Osteoblast (primary cell): ENCODE measurements around the gene CENPB. TPM values are rescaled to one million over a fixed set of nuclear protein-coding genes. Genes with fewer than 3 reads are reported as not detected.

Experiments
- DNase-seq: peaks from one replicate; pipeline ENCODE4 v3.0.0; 2011; ENCODE audit warnings: low spot score, mixed read lengths; ENCODE audit not compliant: insufficient read length; ENCODE audit errors: missing footprints
- H2AFZ ChIP-seq: 2 replicates; pipeline ENCODE4 v1.6.0; 2011; ENCODE audit warnings: mild to moderate bottlenecking, low read length
- H3K27ac ChIP-seq: 2 replicates; pipeline ENCODE4 v1.5.1; 2011; ENCODE audit warnings: mild to moderate bottlenecking, low read depth, low read length, moderate library complexity
- H3K27me3 ChIP-seq: 2 replicates; pipeline ENCODE4 v1.6.0; 2012; ENCODE audit warnings: mild to moderate bottlenecking, control low read depth, inconsistent platforms, low read length, moderate library complexity; ENCODE audit not compliant: insufficient read depth
- H3K36me3 ChIP-seq: 2 replicates; pipeline ENCODE4 v1.5.1; 2011; ENCODE audit warnings: mild to moderate bottlenecking, low read length, control low read depth, moderate library complexity; ENCODE audit not compliant: insufficient read depth
- H3K4me1 ChIP-seq: 2 replicates; pipeline ENCODE4 v1.5.1; 2011; ENCODE audit warnings: mild to moderate bottlenecking, low read length, control low read depth, moderate library complexity; ENCODE audit not compliant: insufficient read depth
- H3K4me2 ChIP-seq: 2 replicates; pipeline ENCODE4 v1.6.0; 2011; ENCODE audit warnings: mild to moderate bottlenecking, low read length; ENCODE audit not compliant: insufficient read depth
- H3K4me3 ChIP-seq: fragments of 200-600 bp; sonication (generic); 3 replicates; pipeline ENCODE4 v1.5.1; 2012; ENCODE audit warnings: mild to moderate bottlenecking, low read length, inconsistent platforms; ENCODE audit not compliant: insufficient read depth
- H3K79me2 ChIP-seq: 2 replicates; pipeline ENCODE4 v1.6.0; 2012; ENCODE audit warnings: mild to moderate bottlenecking, low read length, control low read depth, inconsistent platforms; ENCODE audit not compliant: insufficient read depth
- H3K9me3 ChIP-seq: 2 replicates; pipeline ENCODE4 v1.5.1; 2011; ENCODE audit warnings: low read depth, low read length, control low read depth
- H4K20me1 ChIP-seq: 2 replicates; pipeline ENCODE4 v1.6.0; 2012; ENCODE audit warnings: mild to moderate bottlenecking, low read length, control low read depth; ENCODE audit not compliant: insufficient read depth
- total RNA-seq: library from RNA; depleted of rRNA; stranded (reverse); fragments of >200 nt; gene quantifications from 2 replicates; pipeline ENCODE4 v1.2.3, GENCODE V29; 2012
- TF ChIP-seq, protein P1 (sequence below): IDR thresholded peaks from 2 replicates; pipeline ENCODE4 v1.5.1; 2011; ENCODE audit warnings: mild to moderate bottlenecking, low read depth, low read length, moderate library complexity; ENCODE audit errors: extremely low read depth

Gene CENPB
- total RNA-seq, 1 donor = 95.5 TPM

DNA sequence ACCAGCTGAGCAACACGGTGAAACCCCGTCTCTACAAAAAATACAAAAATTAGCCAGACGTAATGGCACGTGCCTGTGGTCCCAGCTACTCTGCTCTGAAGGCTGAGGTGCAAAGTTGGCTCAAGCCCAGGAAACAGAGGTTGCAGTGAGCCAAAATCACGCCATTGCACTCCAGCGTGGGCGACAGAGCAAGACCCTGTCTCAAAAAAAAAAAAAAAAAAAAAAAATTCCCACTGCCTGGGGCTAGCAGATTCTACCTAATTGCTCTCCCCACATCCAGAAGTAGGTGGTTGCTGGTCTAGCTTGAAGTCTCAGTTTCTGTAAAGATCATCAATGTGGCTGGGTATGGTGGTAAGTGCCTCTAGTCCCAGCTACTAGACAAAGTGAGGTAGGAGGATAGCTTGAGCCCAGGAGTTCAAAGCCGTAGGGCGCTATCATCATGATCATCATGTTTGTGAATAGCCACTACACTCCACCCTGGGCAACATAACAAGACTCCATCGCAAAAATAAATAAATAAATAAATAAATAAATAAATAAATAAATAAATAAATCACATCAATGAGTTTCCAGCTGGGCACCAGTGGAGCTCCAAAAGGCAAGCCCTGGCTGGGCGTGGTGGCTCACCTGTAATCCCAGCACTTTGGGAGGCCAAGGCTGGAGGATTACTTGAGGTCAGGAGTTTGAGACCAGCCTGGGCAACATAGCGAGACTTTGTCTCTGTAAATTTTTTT lies 27.5 kb upstream of the CENPB start:
- H3K9me3 ChIP-seq = no peaks in the 10 kb centered on the region
- no peak overlapping the region for H3K4me3 ChIP-seq
- H3K4me2 ChIP-seq = no peak overlapping the region
- H3K27me3 ChIP-seq = no peaks in the 10 kb centered on the region
- peak; percentile 21 for DNase-seq
- H3K27ac ChIP-seq = no peak overlapping the region
- peaks cover 27% of the 10 kb centered on the region for H3K4me1 ChIP-seq
- no peaks in the 10 kb centered on the region for H3K36me3 ChIP-seq
- TF ChIP-seq, protein P1, sequence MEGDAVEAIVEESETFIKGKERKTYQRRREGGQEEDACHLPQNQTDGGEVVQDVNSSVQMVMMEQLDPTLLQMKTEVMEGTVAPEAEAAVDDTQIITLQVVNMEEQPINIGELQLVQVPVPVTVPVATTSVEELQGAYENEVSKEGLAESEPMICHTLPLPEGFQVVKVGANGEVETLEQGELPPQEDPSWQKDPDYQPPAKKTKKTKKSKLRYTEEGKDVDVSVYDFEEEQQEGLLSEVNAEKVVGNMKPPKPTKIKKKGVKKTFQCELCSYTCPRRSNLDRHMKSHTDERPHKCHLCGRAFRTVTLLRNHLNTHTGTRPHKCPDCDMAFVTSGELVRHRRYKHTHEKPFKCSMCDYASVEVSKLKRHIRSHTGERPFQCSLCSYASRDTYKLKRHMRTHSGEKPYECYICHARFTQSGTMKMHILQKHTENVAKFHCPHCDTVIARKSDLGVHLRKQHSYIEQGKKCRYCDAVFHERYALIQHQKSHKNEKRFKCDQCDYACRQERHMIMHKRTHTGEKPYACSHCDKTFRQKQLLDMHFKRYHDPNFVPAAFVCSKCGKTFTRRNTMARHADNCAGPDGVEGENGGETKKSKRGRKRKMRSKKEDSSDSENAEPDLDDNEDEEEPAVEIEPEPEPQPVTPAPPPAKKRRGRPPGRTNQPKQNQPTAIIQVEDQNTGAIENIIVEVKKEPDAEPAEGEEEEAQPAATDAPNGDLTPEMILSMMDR = no peak
- H3K79me2 ChIP-seq = peaks cover 4% of the 10 kb centered on the region
- no peaks in the 10 kb centered on the region for H4K20me1 ChIP-seq
- no peak overlapping the region for H2AFZ ChIP-seq

DNA sequence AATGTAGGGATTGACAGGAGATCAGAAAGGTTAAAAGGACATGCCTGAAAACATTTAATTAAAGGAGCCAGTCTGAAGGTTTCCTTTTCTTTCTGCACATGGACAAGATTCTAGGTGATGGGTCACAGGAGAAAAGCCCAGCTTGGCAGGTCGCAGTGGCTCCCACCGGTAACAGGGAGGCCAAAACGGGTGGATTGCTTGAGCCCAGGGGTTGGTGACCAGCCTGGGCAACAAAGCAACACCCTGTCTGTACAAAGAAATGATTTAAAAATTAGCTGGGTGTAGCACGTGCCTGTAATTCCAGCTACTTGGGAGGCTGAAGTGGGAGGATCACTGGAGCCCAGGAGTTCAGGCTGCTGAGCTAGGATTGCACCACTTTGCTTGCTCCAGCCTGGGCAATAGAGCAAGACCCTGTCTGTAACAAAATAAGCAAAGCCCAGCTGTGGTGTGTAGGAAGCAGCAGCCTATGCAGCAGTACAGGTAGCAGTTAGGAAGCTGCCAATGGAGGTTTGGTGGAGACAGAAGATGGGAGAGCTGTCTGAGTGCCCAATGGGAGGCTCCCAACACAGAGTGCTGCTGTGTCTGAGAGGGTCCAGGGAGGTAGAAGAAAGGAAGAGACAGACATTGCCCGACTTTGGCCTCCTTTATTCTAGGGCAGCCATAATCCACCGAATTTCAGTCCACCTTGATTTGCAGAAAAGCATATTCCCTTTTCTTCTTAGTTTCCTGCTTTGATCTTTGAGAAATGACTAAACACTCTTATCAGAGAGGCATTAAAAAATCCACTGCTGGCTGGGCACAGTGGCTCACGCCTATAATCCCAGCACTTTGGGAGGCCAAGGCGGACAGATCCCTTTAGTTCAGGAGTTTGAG lies 26.7 kb upstream of the CENPB start:
- Histone ChIP-seq H3K27me3 (no peaks in the 10 kb centered on the region), H3K4me3 (no peak overlapping the region), H2AFZ (no peak overlapping the region), H3K27ac (no peak overlapping the region), H3K4me1 (peaks cover 26% of the 10 kb centered on the region), H3K79me2 (peaks cover 6% of the 10 kb centered on the region), H3K4me2 (no peak overlapping the region), H4K20me1 (no peaks in the 10 kb centered on the region), H3K36me3 (no peaks in the 10 kb centered on the region), H3K9me3 (no peaks in the 10 kb centered on the region)
- DNase-seq = peak; percentile 5
- TF ChIP-seq, protein P1 = no peak

DNA sequence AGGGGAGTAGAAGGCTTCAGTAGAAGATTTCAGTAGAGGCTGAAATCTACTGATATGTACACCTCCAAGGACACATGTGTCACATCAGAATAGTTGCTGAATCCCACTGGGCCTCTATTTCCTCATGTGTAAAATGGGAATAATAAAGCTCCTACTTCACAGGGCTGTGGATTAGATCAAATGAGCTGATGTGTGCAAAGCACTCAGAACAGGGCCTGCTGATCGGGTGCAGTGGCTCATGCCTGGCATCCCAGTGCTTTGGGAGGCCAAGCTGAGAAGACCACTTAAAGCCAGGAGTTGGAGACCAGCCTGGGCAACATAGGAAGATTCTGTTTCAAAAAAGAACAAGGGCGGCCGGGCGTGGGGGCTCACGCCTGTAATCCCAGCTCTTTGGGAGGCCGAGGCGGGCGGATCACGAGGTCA lies 25.7 kb upstream of the CENPB start:
- H3K9me3 ChIP-seq = no peaks in the 10 kb centered on the region
- no peaks in the 10 kb centered on the region for H4K20me1 ChIP-seq
- H3K4me2 ChIP-seq = no peak overlapping the region
- no peaks in the 10 kb centered on the region for H3K36me3 ChIP-seq
- H3K27ac ChIP-seq = peak overlapping the region; percentile 93
- peaks cover 6% of the 10 kb centered on the region for H3K79me2 ChIP-seq
- TF ChIP-seq, protein P1 = no peak
- H3K4me3 ChIP-seq = no peak overlapping the region
- peak overlapping the region; percentile 54 for H2AFZ ChIP-seq
- DNase-seq = no peak
- H3K27me3 ChIP-seq = no peaks in the 10 kb centered on the region
- H3K4me1 ChIP-seq = peaks cover 34% of the 10 kb centered on the region
